Fibroblast of mammary gland (primary cell): Measurements from ENCODE around the gene SUPT3H.
"Not testable (repeated sequence)": the region's sequence is repeated elsewhere in the genome, so short reads cannot be mapped to it uniquely, and the experiment has no call there.

Source experiments
- DNase-seq: peaks from one replicate; pipeline ENCODE4 v3.0.0-alpha.2; 2010; ENCODE audit warnings: low read depth
- H3K4me3 ChIP-seq: 2 replicates; pipeline ENCODE4 v1.5.1; 2011; ENCODE audit warnings: low read depth, mild to moderate bottlenecking, low read length, moderate library complexity; ENCODE audit not compliant: control insufficient read depth
- CTCF ChIP-seq: conservative IDR thresholded peaks from 2 replicates; pipeline ENCODE4 v1.5.1; 2011; ENCODE audit warnings: low read depth, low read length, inconsistent platforms; ENCODE audit not compliant: control insufficient read depth, insufficient read depth

The SUPT3H gene

GRCh38 chr6:45192556-45192955 lies 185.2 kb downstream of the SUPT3H start:
- no peak overlapping the region for H3K4me3 ChIP-seq
- no peak for TF ChIP-seq CTCF
- peak; percentile 32 for DNase-seq

- DNase-seq: no peak
- TF ChIP-seq CTCF: no peak
- no peak overlapping the region for H3K4me3 ChIP-seq
Measured at GRCh38 chr6:45191414-45191813, 186.3 kb downstream of the SUPT3H start.

GRCh38 chr6:45187836-45188235 lies 189.9 kb downstream of the SUPT3H start:
- no peak overlapping the region for H3K4me3 ChIP-seq
- DNase-seq: peak; percentile 59
- no peak for TF ChIP-seq CTCF

- no peak for TF ChIP-seq CTCF
- no peak overlapping the region for H3K4me3 ChIP-seq
- DNase-seq: peak; percentile 11
Measured at GRCh38 chr6:45185403-45186251, 192.1 kb downstream of the SUPT3H start.

- no peak for DNase-seq
- TF ChIP-seq CTCF: no peak
Measured at GRCh38 chr6:45184937-45185336, 192.8 kb downstream of the SUPT3H start.

GRCh38 chr6:45184040-45184439 lies 193.7 kb downstream of the SUPT3H start:
- DNase-seq: no peak
- no peak overlapping the region for H3K4me3 ChIP-seq
- no peak for TF ChIP-seq CTCF

More at GRCh38 chr6:45184937-45185336, 192.8 kb downstream of the SUPT3H start:
- H3K4me3 ChIP-seq: no peak overlapping the region

- H3K4me3 ChIP-seq, DNase-seq: not testable (repeated sequence)
Measured at GRCh38 chr6:45176373-45176772, 201.4 kb downstream of the SUPT3H start.
